Measurements from ENCODE around the gene EXOSC5. TPM values are rescaled to one million over a fixed set of nuclear protein-coding genes. Genes with fewer than 3 reads are reported as not detected.
A peak's percentile ranks its signal among the peaks of the same experiment; 100 is the strongest.

Gene EXOSC5
- total RNA-seq, 1 experiment from 2014 or later = 58.7 TPM

GRCh38 chr19:41398050-41398418, 875 bp upstream of the EXOSC5 start:
- no peaks in the 10 kb centered on the region for H3K9me3 ChIP-seq (ENCODE audit: control insufficient read depth, low read depth, low read length)
- no peak overlapping the region for H4K5ac ChIP-seq (ENCODE audit: insufficient read length, low read depth, low read length)
- no peak overlapping the region for H3K4ac ChIP-seq (ENCODE audit: low read depth, low read length)
- no peak overlapping the region for H3K23ac ChIP-seq (ENCODE audit: insufficient read length, low read depth, low read length)
- H2BK15ac ChIP-seq (ENCODE audit: low read depth, low read length) = no peak overlapping the region
- peak overlapping the region; percentile 100 for H3K27ac Mint-ChIP-seq
- DNase-seq = no peak
- H3K4me1 Mint-ChIP-seq = peaks cover 21 to 24% of the 10 kb centered on the region in 2 experiments
- no peak overlapping the region for H4K8ac ChIP-seq (replicated peaks; ENCODE audit: insufficient read length, low read depth, low read length)
- no peak overlapping the region for H2AK5ac ChIP-seq (ENCODE audit: insufficient read length, low read length)
- H2BK5ac ChIP-seq (ENCODE audit: insufficient read length, low read length) = no peak overlapping the region
- no peaks in the 10 kb centered on the region for H4K20me1 ChIP-seq (ENCODE audit: control insufficient read depth, insufficient read depth, insufficient read length)
- H3K9me3 Mint-ChIP-seq = no peaks in the 10 kb centered on the region; a peak in 1 of 5 replicates
- H2AFZ ChIP-seq (ENCODE audit: low read length) = peak overlapping the region; percentile 26
- H3K56ac ChIP-seq (ENCODE audit: insufficient read length, low read depth, low read length) = no peak overlapping the region
- no peak overlapping the region for H2BK120ac ChIP-seq (ENCODE audit: low read depth, low read length, poor library complexity, severe bottlenecking)
- peaks cover 9% of the 10 kb centered on the region for H3K23me2 ChIP-seq (ENCODE audit: insufficient read length, low read depth, low read length, poor library complexity, severe bottlenecking)
- H3K4me3 Mint-ChIP-seq = peak overlapping the region; percentile 98 to 99
- no peak overlapping the region for H3T11ph ChIP-seq (ENCODE audit: low read length)
- H3K36me3 Mint-ChIP-seq (ENCODE audit: insufficient read depth in 1 of 3, low read depth in 3 of 3) = peaks cover 0 to 12% (median 0%) of the 10 kb centered on the region in 3 experiments; a peak in 4 of 7 replicates
- H3K79me2 ChIP-seq (ENCODE audit: insufficient read depth, low read length) = no peaks in the 10 kb centered on the region
- no peaks in the 10 kb centered on the region; the same call in 1 of the 2 replicates for H3K27me3 Mint-ChIP-seq (ENCODE audit: low read depth)
- peaks cover 6% of the 10 kb centered on the region for H3K79me1 ChIP-seq (ENCODE audit: insufficient read depth, low read depth, low read length, poor library complexity, severe bottlenecking)
- whole genome bisulfite sequencing (ENCODE audit: extremely low coverage, insufficient read length, low lambda C conversion rate) = no CpG with 5 or more reads among the region's 5 CpGs
- H4K91ac ChIP-seq (ENCODE audit: insufficient read length, low read depth, low read length) = no peak overlapping the region
- no peak overlapping the region for H2BK12ac ChIP-seq (ENCODE audit: insufficient read length, low read depth, low read length)
- no peaks in the 10 kb centered on the region for H3K27me3 ChIP-seq (ENCODE audit: insufficient read depth, low read length)
- no peak overlapping the region for H3K18ac ChIP-seq (ENCODE audit: insufficient read length, low read depth, low read length)
- no peak for TF ChIP-seq CTCF (conservative IDR thresholded peaks at IDR 0.05)
- H3K4me2 ChIP-seq (ENCODE audit: insufficient read depth, insufficient read length, low read length) = peak overlapping the region; percentile 83
- H3K4me1 ChIP-seq (ENCODE audit: insufficient read depth, low read length) = no peaks in the 10 kb centered on the region
- H2BK20ac ChIP-seq (ENCODE audit: low read depth, low read length, poor library complexity, severe bottlenecking) = no peak overlapping the region
- H3K14ac ChIP-seq (ENCODE audit: insufficient read depth, low read length) = no peak overlapping the region
- peak overlapping the region; percentile 97 for H3K9ac ChIP-seq (ENCODE audit: extremely low read depth, insufficient read length, low read length)
- H3K27ac ChIP-seq (ENCODE audit: insufficient read length, low read depth, low read length) = no peak overlapping the region
